NCI-H82 (cell line): Measurements from ENCODE around the gene DNM1L.

Experiments
- DNase-seq: peaks from one replicate; lab custom pipeline; 2025; lab: John Stamatoyannopoulos, UW

The DNM1L gene

GRCh38 chr12:32756476-32757066 lies 77.5 kb downstream of the DNM1L start:
- no peak for DNase-seq

- DNase-seq = no peak
Measured at GRCh38 chr12:32757157-32757556, 78.1 kb downstream of the DNM1L start.

DNA sequence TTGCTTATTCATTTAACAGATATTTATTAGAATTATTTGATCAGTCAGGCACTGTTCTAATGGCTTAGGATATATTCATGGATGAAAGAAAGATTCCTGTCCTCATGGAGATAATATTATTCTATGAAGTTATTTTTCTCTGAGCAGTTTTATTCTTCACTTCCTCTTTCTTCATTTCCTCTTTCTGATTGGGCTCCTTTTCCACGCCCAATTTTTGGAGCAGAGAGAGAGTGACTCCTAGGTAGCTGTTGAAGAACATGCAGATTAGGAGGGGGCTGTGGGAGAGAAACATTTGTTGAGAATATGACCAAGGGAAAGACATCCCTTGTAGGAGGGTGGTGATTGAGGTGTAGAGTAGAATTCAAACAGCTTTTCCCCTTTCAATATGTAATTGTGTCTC lies 82.6 kb downstream of the DNM1L start:
- DNase-seq = no peak

DNA sequence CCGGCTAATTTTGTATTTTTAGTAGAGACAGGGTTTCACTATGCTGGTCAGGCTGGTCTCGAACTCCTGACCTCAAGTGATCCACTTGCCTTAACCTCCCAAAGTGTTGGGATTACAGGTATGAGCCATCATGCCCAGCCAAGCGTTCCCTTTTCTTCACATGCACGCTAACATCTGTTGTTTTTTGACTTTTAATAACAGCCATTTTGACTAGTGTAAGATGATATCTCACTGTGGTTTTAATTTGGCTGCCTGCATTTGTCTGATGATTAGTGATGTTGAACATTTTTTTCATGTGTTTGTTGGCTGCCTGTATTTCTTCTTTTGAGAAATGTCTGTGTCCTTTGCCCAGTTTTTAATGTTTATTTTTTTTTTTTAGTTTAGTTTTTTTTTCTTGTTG lies 86.8 kb downstream of the DNM1L start:
- peak; percentile 43 for DNase-seq

- DNase-seq = peak; percentile 91
Measured at GRCh38 chr12:32768518-32768917, 89.4 kb downstream of the DNM1L start.

DNA sequence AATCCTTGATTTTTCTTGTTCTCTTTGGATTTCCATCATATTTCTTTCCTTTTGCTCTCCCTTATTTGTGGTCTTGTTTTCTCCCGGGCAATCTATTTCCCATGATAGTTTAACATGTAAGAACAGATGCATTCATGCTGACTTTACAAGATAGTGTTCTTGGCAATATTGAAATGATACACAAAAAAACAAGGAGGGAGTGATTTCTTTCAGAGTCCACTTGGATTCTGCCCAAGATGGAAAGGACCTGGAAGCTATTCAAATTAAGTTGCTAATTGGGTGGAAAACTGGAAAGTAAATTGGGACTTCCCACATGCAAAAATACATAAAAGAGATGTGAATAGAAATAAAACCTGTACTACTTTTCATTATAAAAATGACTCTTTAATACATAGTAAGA lies 91.0 kb downstream of the DNM1L start:
- DNase-seq = no peak

GRCh38 chr12:32773691-32774090 lies 94.6 kb downstream of the DNM1L start:
- DNase-seq = no peak

GRCh38 chr12:32776258-32776657 lies 97.2 kb downstream of the DNM1L start:
- DNase-seq = no peak

DNA sequence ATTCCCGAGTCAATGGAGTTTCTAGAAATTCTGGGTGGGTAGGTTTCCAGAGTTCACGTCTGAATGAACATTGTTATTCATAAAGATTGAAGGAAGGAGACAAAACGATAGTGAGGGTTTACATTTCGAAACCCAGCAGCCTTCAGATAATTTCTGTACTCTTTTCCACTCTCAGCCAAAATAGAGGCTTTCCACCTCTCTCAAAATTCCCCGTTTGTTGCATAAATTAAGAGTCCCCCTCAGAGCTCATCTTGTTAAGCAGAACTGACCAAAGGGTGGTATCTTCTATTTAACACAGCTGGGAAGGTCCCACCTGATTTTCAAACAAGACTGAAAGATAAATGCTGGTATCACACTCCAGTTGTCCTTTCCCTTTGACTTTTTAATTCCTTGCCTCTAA lies 98.1 kb downstream of the DNM1L start:
- no peak for DNase-seq

- DNase-seq = no peak
Measured at GRCh38 chr12:32777691-32778175, 98.6 kb downstream of the DNM1L start.

- DNase-seq = no peak
Measured at GRCh38 chr12:32780071-32780470, 101.0 kb downstream of the DNM1L start.

DNA sequence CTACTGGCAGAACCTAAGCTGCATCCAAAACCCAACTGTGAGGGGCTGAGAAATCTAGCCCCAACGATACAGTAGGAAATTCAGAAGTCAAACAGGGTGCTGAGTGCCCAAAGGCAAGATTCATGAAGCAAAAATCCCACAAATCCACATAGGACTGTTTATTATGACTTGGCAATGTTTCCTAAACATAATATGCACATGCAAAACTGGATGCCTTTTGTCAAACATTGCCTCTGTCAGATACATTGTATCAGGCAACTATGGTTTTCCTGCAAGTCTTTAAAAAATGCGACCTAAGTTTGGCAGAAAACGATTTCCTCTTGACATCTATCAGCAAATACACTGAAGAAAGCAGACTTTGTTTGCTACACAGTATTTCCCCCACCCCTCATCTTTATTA lies 103.9 kb downstream of the DNM1L start:
- DNase-seq = no peak

GRCh38 chr12:32785557-32785956 lies 106.5 kb downstream of the DNM1L start:
- no peak for DNase-seq

GRCh38 chr12:32788405-32788804 lies 109.3 kb downstream of the DNM1L start:
- DNase-seq = no peak

DNA sequence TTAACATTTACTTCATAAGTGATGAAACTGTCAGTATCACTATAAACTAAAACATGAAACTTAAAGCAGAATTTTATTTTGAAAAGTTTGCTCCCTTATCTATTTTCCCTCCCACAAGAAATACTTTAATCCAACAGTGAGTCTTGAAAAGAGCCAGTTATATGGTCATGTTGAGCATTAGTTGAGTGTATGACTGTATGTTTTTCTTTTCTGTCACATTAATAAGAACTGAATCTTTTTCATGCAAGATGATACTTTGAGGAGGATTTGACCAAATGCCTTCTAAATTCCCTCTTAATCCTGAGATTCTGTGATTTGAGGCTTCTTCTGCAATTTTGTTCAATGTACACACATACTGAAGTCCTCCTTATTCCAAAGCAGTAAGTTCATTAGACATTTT lies 110.3 kb downstream of the DNM1L start:
- DNase-seq = no peak

DNA sequence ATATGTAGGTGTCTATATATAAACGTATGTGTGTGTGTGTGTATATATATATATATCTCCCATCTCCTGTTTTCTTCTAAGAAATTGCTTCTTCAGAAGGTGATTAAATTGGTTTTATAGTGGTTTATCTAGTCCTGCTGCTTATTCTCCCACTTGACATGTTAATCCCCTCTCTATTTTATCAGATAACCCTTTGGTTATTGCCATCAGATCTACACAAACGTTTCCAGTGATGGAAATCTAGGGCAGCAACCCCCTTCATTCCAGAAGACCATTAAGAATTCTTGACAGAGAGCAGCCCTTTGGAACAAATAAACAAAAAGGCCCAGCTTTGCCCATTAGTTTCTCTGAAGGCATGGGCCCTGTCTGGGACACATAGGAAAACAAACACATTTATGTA lies 110.8 kb downstream of the DNM1L start:
- no peak for DNase-seq

DNA sequence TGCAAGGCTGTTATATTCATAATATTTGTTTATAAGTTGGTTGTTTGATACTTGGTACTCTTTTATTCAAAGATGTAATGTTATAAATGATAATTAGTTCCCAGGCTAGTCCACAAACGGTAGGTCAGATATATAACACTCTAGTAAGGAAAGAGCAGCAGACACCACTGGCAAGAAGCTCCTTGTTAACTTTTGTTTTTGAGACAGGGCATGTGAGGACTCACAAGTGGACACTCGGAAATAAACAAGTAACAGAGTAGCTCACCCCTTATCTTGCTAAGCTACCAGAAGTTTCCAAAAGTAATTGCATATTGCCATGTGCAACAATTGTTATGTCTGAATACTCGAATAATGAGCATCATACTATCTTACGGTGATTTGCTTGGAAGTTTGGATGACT lies 115.2 kb downstream of the DNM1L start:
- DNase-seq = no peak
